Lung (tissue), 12 donors: ENCODE results near the gene FAM78A. TPM values are rescaled to one million over a fixed set of nuclear protein-coding genes. Genes with fewer than 3 reads are reported as not detected.
A peak's percentile ranks its signal among the peaks of the same experiment; 100 is the strongest.

Experiments used
- ATAC-seq: fragments of 200-7000 bp; cut with Tn5 transposase; one replicate; pipeline ENCODE4 v1.9.1; 2020; ENCODE audit warnings: moderate number of reproducible peaks; ENCODE audit not compliant: insufficient read depth, low FRiP score
- DNase-seq, 3 donors: peaks; one replicate each; pipeline ENCODE4 v3.0.0-alpha.2; 2013 to 2017
- H3K27ac ChIP-seq, 2 donors: one replicate each; pipeline ENCODE4 v1.5.1; 2013; ENCODE audit warnings: mild to moderate bottlenecking in 2 of 2, moderate library complexity in 2 of 2, control low read depth in 1 of 2, inconsistent platforms in 1 of 2, low read depth in 1 of 2, low read length in 1 of 2
- H3K27me3 ChIP-seq, 3 donors: one replicate each; pipeline ENCODE4 v1.5.1; 2013; ENCODE audit warnings: low read length in 2 of 3; ENCODE audit not compliant: control insufficient read depth in 3 of 3, insufficient read depth in 3 of 3
- H3K36me3 ChIP-seq, 4 donors: one replicate each; pipeline ENCODE4 v1.5.1; 2013; ENCODE audit warnings: low read length in 4 of 4, mild to moderate bottlenecking in 1 of 4, moderate library complexity in 1 of 4; ENCODE audit not compliant: control insufficient read depth in 4 of 4, insufficient read depth in 4 of 4
- H3K4me1 ChIP-seq, 5 donors: one replicate each; pipeline ENCODE4 v1.5.1; 2013; ENCODE audit warnings: low read length in 5 of 5, mild to moderate bottlenecking in 2 of 5, moderate library complexity in 1 of 5; ENCODE audit not compliant: control insufficient read depth in 5 of 5, insufficient read depth in 5 of 5
- H3K4me3 ChIP-seq: one replicate; pipeline ENCODE4 v1.5.1; 2013; ENCODE audit warnings: mild to moderate bottlenecking, control low read depth, moderate library complexity
- H3K9ac ChIP-seq, 2 donors: one replicate each; pipeline ENCODE4 v1.5.1; 2013; ENCODE audit warnings: low read length in 2 of 2, control low read depth in 1 of 2; ENCODE audit not compliant: insufficient read depth in 1 of 2
- H3K9me3 ChIP-seq, 4 donors: one replicate each; pipeline ENCODE4 v1.5.1; 2013; ENCODE audit warnings: low read length in 3 of 4, mild to moderate bottlenecking in 1 of 4, moderate library complexity in 1 of 4; ENCODE audit not compliant: control insufficient read depth in 4 of 4, insufficient read depth in 3 of 4
- WGBS, 2 donors: extraction: QIAGEN DNeasy Blood & Tissue Kit; methylation state at CpG; one replicate each; pipeline ENCODE4 v1.1.7; 2013; 5-methylcytosine and 5-hydroxymethylcytosine counted together
- polyA plus RNA-seq, 2 donors: library from polyadenylated mRNA; stranded (reverse); fragments of 200-250 nt; gene quantifications; one replicate each; pipeline ENCODE4 v1.2.1, GENCODE V29; 2013
- total RNA-seq, 2 donors: library from RNA; depleted of rRNA in 1 of 2; stranded (reverse); fragments of >200 nt in 1 of 2; gene quantifications; one replicate each; pipeline ENCODE4 v1.2.1, GENCODE V29; 2014 to 2021
- TF ChIP-seq, protein P1 (sequence below): IDR thresholded peaks from 2 replicates; pipeline ENCODE4 v1.5.1; 2012; ENCODE audit warnings: mild to moderate bottlenecking; ENCODE audit errors: control extremely low read depth, extremely low read depth
- donor health status: control.
- donor health status: control.
- donor health status: Bipolar disorder and iron deficiency.
- donor health status: healthy.
- donor health status: DM: yes; HTN: yes; CAD: no.

Gene FAM78A
- total and polyA plus RNA-seq, 4 donors, result 5.4 to 10.8 (median 7.8) TPM

DNA sequence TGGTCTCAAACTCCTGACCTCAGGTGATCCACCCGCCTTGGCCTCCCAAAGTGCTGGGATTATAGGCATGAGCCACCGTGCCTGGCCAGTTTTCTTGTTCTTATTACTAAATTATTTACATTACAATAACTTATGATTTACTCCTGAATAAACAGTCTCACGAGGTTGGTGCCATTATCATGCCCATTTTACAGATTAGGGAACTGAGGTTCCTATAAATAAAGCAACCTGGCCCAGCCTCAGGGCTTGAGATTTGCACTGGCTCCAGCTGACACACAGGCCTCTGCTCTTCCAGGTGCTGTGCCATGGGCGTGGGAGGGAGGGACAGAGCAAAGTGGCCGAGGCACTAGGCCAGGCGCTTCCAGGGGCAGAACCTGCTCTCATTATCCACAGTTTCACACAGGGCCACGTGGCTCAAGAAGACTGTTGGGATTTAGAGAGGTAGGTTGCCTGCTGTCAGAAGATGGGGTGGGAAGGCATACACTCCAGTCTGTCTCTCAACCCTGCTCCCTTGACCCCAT lies 15.5 kb upstream of the FAM78A start:
- DNase-seq, result no peak
- 83 to 92% methylated on average over 7 of the region's 7 CpGs for WGBS, 2 donors
- Histone ChIP-seq H3K4me1 (peaks cover 0 to 4% (median 0%) of the 10 kb centered on the region in 5 donors), H3K36me3 (no peaks in the 10 kb centered on the region), H3K9ac (no peak overlapping the region), H3K27me3 (no peaks in the 10 kb centered on the region), H3K9me3 (no peaks in the 10 kb centered on the region), H3K4me3 (no peak overlapping the region), H3K27ac (no peak overlapping the region)
- ATAC-seq, result no peak
- TF ChIP-seq, protein P1, sequence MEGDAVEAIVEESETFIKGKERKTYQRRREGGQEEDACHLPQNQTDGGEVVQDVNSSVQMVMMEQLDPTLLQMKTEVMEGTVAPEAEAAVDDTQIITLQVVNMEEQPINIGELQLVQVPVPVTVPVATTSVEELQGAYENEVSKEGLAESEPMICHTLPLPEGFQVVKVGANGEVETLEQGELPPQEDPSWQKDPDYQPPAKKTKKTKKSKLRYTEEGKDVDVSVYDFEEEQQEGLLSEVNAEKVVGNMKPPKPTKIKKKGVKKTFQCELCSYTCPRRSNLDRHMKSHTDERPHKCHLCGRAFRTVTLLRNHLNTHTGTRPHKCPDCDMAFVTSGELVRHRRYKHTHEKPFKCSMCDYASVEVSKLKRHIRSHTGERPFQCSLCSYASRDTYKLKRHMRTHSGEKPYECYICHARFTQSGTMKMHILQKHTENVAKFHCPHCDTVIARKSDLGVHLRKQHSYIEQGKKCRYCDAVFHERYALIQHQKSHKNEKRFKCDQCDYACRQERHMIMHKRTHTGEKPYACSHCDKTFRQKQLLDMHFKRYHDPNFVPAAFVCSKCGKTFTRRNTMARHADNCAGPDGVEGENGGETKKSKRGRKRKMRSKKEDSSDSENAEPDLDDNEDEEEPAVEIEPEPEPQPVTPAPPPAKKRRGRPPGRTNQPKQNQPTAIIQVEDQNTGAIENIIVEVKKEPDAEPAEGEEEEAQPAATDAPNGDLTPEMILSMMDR, result no peak

DNA sequence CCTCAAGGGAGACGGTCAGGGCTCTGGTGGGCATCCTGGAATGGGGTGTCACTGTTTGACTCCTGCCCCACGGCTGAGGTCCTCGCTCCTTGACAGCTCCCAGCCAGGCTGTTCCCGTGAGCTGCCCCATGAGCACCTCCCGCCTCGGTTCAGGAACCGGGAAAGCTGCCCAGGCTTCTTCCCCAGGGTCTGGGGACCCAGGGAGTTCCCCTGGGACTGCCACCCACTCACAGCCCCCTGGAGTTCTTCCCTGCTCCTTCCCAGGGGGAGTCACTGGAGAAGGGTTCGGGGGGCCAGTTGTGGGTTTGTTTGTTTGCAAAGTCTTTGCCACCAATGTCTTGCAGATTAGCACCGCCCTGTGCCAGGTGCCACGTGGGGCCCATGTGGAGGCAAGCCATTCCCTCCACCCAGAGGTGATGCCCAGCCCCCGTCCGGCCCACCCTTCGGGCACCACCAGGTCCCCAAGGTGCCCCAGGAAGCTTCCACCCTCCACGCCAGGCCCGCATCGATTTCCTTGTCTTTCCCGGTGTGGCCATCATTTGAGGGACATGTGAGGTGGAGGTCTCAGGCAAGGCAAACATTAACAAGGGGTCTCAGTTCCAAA lies 14.6 kb upstream of the FAM78A start:
- H3K36me3 ChIP-seq, result no peaks in the 10 kb centered on the region
- no peak overlapping the region for H3K9ac ChIP-seq
- WGBS, 2 donors, result 86 to 89% methylated on average over 17 of the region's 17 CpGs
- H3K4me1 ChIP-seq, result peaks cover 0 to 4% (median 0%) of the 10 kb centered on the region in 5 donors
- TF ChIP-seq, protein P1, result no peak
- no peaks in the 10 kb centered on the region for H3K27me3 ChIP-seq
- H3K9me3 ChIP-seq, result no peaks in the 10 kb centered on the region
- DNase-seq (no peak), ATAC-seq (no peak)
- H3K27ac ChIP-seq, result peak overlapping the region in 1 of 2 donors; percentile 95
- H3K4me3 ChIP-seq, result no peak overlapping the region

DNA sequence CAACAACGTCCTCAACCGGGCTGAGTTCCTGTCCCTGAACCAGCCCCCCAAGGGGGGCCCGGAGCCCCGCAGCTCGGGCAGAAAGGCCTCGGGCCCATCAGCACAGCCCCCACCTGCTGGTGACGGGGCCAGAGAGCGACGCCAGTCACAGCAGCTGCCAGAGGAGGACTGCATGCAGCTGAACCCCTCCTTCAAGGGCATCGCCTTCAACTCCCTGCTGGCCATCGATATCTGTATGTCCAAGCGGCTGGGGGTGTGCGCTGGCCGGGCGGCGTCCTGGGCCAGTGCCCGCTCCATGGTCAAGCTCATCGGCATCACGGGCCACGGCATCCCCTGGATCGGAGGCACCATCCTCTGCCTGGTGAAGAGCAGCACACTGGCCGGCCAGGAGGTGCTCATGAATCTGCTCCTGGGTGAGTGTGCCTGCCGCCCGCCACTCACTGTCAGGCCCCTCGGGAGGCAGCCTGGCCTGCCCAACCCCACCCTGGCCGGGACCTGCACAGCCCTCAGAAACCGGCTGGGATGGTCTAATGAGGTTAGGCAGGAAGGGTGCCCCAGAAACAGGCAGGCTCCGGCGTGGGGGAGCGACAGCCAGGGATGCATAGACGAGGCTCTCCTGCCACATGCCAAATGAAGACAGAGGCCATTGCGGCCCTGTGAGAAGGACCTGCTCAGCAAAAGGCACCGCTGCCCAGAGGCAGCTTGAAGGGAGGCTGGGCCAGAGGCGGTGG lies 13.9 kb upstream of the FAM78A start:
- TF ChIP-seq, protein P1, result no peak
- no peak overlapping the region for H3K9ac ChIP-seq
- WGBS, 2 donors, result 80 to 87% methylated on average over 34 of the region's 34 CpGs
- peak overlapping the region in 1 of 2 donors; percentile 95 for H3K27ac ChIP-seq
- peaks cover 0 to 4% (median 0%) of the 10 kb centered on the region in 5 donors for H3K4me1 ChIP-seq
- no peak for ATAC-seq
- H3K36me3 ChIP-seq, result no peaks in the 10 kb centered on the region
- H3K4me3 ChIP-seq, result peak overlapping the region; percentile 12
- DNase-seq, result no peak
- no peaks in the 10 kb centered on the region for H3K9me3 ChIP-seq
- no peaks in the 10 kb centered on the region for H3K27me3 ChIP-seq
